ENCODE measurements around the gene MTCH1.

GRCh38 chr6:36920049-36920448, 65.9 kb downstream of the MTCH1 start:
- TF ChIP-seq CEBPB (IDR thresholded peaks at IDR 0.05) (no peak), RAD21 (IDR thresholded peaks at IDR 0.05; ENCODE audit: low read depth) (no peak), CREB1 (IDR thresholded peaks at IDR 0.05; ENCODE audit: low read depth) (no peak), YY1 (IDR thresholded peaks at IDR 0.05; ENCODE audit: low read depth) (no peak), REST (IDR thresholded peaks at IDR 0.05; ENCODE audit: low read depth) (no peak), TAF1 (IDR thresholded peaks at IDR 0.05; ENCODE audit: low read depth) (no peak), EP300 (IDR thresholded peaks at IDR 0.05; ENCODE audit: borderline replicate concordance) (no peak), EGR1 (IDR thresholded peaks at IDR 0.05) (no peak), MAX (IDR thresholded peaks at IDR 0.05) (no peak)
